ENCODE data around the gene UCN. TPM values are rescaled to one million over a fixed set of nuclear protein-coding genes. Genes with fewer than 3 reads are reported as not detected.

UCN gene
- total RNA-seq, 1 experiment from 2014 or later: 3.6 TPM

Other genes starting within 250 kb of the UCN start
- 244 and 258 TPM in 2 replicates for gene OST4, start 236.8 kb downstream of the UCN start, total RNA-seq (2014; rRNA removed)
- 0.69 and 0.75 TPM in 2 replicates for gene EMILIN1, start 229.8 kb downstream of the UCN start, total RNA-seq (2014; rRNA removed)
- gene KHK, start 221.7 kb downstream of the UCN start, total RNA-seq (2014; rRNA removed): 10.6 and 11.0 TPM in 2 replicates
- gene CGREF1, start 189.3 kb downstream of the UCN start, total RNA-seq (2014; rRNA removed): 18.7 and 22.6 TPM in 2 replicates
- gene ABHD1, start 184.6 kb downstream of the UCN start, total RNA-seq (2014; rRNA removed): 0.36 TPM in 1 of 2 replicates, not detected in the other
- gene PREB, start 173.8 kb downstream of the UCN start, total RNA-seq (2014; rRNA removed): 85.6 and 103 TPM in 2 replicates
- not detected in 2 replicates for gene PRR30, start 169.0 kb downstream of the UCN start, total RNA-seq (2014; rRNA removed)
- gene TCF23, start 159.4 kb downstream of the UCN start, total RNA-seq (2014; rRNA removed): not detected in 2 replicates
- gene ATRAID, start 96.4 kb downstream of the UCN start, total RNA-seq (2014; rRNA removed): 111 and 130 TPM in 2 replicates
- gene SLC5A6, start 96.2 kb downstream of the UCN start, total RNA-seq (2014; rRNA removed): 46.0 and 48.1 TPM in 2 replicates
- gene CAD, start 91.1 kb downstream of the UCN start, total RNA-seq (2014; rRNA removed): 85.9 and 121 TPM in 2 replicates
- 0.36 TPM in 1 of 2 replicates, not detected in the other for gene SLC30A3, start 45.4 kb downstream of the UCN start, total RNA-seq (2014; rRNA removed)
- gene DNAJC5G, start 33.0 kb downstream of the UCN start, total RNA-seq (2014; rRNA removed): not detected in 2 replicates
- gene TRIM54, start 26.0 kb downstream of the UCN start, total RNA-seq (2014; rRNA removed): 0.51 and 1.6 TPM in 2 replicates
- 41.8 and 59.2 TPM in 2 replicates for gene MPV17, start 14.7 kb upstream of the UCN start, total RNA-seq (2014; rRNA removed)
- gene GTF3C2, start 48.3 kb upstream of the UCN start, total RNA-seq (2014; rRNA removed): 82.2 and 98.1 TPM in 2 replicates
- 35.8 and 43.9 TPM in 2 replicates for gene EIF2B4, start 61.9 kb upstream of the UCN start, total RNA-seq (2014; rRNA removed)
- 99.6 and 110 TPM in 2 replicates for gene SNX17, start 62.2 kb upstream of the UCN start, total RNA-seq (2014; rRNA removed)
- 7.4 and 9.7 TPM in 2 replicates for gene ZNF513, start 72.3 kb upstream of the UCN start, total RNA-seq (2014; rRNA removed)
- 122 and 133 TPM in 2 replicates for gene PPM1G, start 101.1 kb upstream of the UCN start, total RNA-seq (2014; rRNA removed)
- 66.6 and 69.3 TPM in 2 replicates for gene NRBP1, start 120.2 kb upstream of the UCN start, total RNA-seq (2014; rRNA removed)
- gene KRTCAP3, start 133.9 kb upstream of the UCN start, total RNA-seq (2014; rRNA removed): 0.22 TPM in 1 of 2 replicates, not detected in the other
- gene IFT172, start 181.3 kb upstream of the UCN start, total RNA-seq (2014; rRNA removed): 12.8 and 22.9 TPM in 2 replicates
- gene FNDC4, start 186.8 kb upstream of the UCN start, total RNA-seq (2014; rRNA removed): 1.7 and 4.7 TPM in 2 replicates
- gene GCKR, start 188.4 kb upstream of the UCN start, total RNA-seq (2014; rRNA removed): not detected in 2 replicates

Measured in PC-3 (cell line).